Caco-2 (cell line): ENCODE measurements around the gene SAMD4A. TPM values are rescaled to one million over a fixed set of nuclear protein-coding genes. Genes with fewer than 3 reads are reported as not detected.

Experiments used
- BruUV-seq: library from RNA; stranded (reverse); fragments of 400-500 nt; replicated peaks from 2 replicates; lab custom pipeline; 2021; lab: Mats Ljungman, UMichigan
- CTCF ChIA-PET: fragments of 300-600 bp; sonication (Branson Sonifier 250); formaldehyde crosslinking; loops from one replicate; lab custom pipeline; 2022; ENCODE audit warnings: antibody characterized with exemption; lab: Charles Lee
- POLR2A ChIA-PET: fragments of 300-600 bp; sonication (Branson Sonifier 250); formaldehyde crosslinking; loops from one replicate; lab custom pipeline; 2022; ENCODE audit warnings: antibody characterized with exemption; lab: Charles Lee
- DNase-seq, 2 experiments: peaks; one replicate each; pipeline versions ENCODE4 v3.0.0 to v3.0.0-alpha.2; 2020 to 2022
- H3K27me3 ChIP-seq: replicated peaks from 2 replicates; pipeline ENCODE4 v1.6.0; 2011; ENCODE audit warnings: low read length; ENCODE audit not compliant: control insufficient read depth, insufficient read depth
- H3K36me3 ChIP-seq: 2 replicates; pipeline ENCODE4 v1.5.1; 2011; ENCODE audit warnings: low read length; ENCODE audit not compliant: control insufficient read depth, insufficient read depth
- H3K4me1 ChIP-seq: fragments of 250-450 bp; sonication (Bioruptor Pico); 2 replicates; pipeline ENCODE4 v1.5.1; 2020; ENCODE audit warnings: mild to moderate bottlenecking
- H3K4me3 ChIP-seq: 2 replicates; pipeline ENCODE4 v1.5.1; 2011; ENCODE audit warnings: low read depth, mild to moderate bottlenecking, control low read depth, low read length
- H3K9me3 ChIP-seq: fragments of 250-450 bp; sonication (Bioruptor Pico); 2 replicates; pipeline ENCODE4 v1.5.1; 2020; ENCODE audit warnings: mild to moderate bottlenecking, moderate library complexity
- H3K27ac Mint-ChIP-seq: one replicate; pipeline ENCODE4 v1.8.0; 2022; ENCODE audit warnings: mixed read lengths; ENCODE audit not compliant: unreplicated experiment
- H3K27me3 Mint-ChIP-seq: one replicate; pipeline ENCODE4 v1.8.0; 2022; ENCODE audit warnings: mixed read lengths; ENCODE audit not compliant: insufficient read depth, unreplicated experiment
- H3K36me3 Mint-ChIP-seq: one replicate; pipeline ENCODE4 v1.8.0; 2022; ENCODE audit warnings: mild to moderate bottlenecking, mixed read lengths; ENCODE audit not compliant: insufficient read depth, unreplicated experiment
- H3K4me1 Mint-ChIP-seq: one replicate; pipeline ENCODE4 v1.8.0; 2022; ENCODE audit warnings: low read depth, mixed read lengths; ENCODE audit not compliant: unreplicated experiment
- H3K4me3 Mint-ChIP-seq: one replicate; pipeline ENCODE4 v1.8.0; 2022; ENCODE audit warnings: mild to moderate bottlenecking, moderate library complexity, mixed read lengths; ENCODE audit not compliant: unreplicated experiment
- H3K9me3 Mint-ChIP-seq: one replicate; pipeline ENCODE4 v1.8.0; 2022; ENCODE audit warnings: mixed read lengths; ENCODE audit not compliant: unreplicated experiment
- CTCF ChIP-seq, 2 experiments: fragments of 200-600 bp in 1 of 2; IDR thresholded peaks; 1 replicate in 1 of 2; 2 replicates in 1 of 2; pipeline versions ENCODE4 v1.5.1 to v1.8.0; 2011 to 2022; ENCODE audit warnings: antibody characterized with exemption in 1 of 2, control low read depth in 1 of 2, inconsistent platforms in 1 of 2, low read depth in 1 of 2, low read length in 1 of 2, mild to moderate bottlenecking in 1 of 2, moderate library complexity in 1 of 2; ENCODE audit not compliant: insufficient read depth in 1 of 2, severe bottlenecking in 1 of 2, unreplicated experiment in 1 of 2
- intact Hi-C: fragments of 100-400 bp; cut with micrococcal nuclease; formaldehyde crosslinking; loops from one replicate; pipeline ENCODE4 v1.10.0; 2022; ENCODE audit not compliant: unreplicated experiment
- total RNA-seq: library from RNA; stranded (reverse); gene quantifications from 2 replicates; pipeline ENCODE4 v1.2.3, GENCODE V29; 2022

SAMD4A gene
- total RNA-seq, 1 experiment from 2014 or later, result 60.8 TPM

- DNase-seq, result no peak
- H3K9me3 ChIP-seq, result no peaks in the 10 kb centered on the region
- Mint-ChIP-seq H3K27me3 (no peaks in the 10 kb centered on the region), H3K36me3 (peaks cover 95% of the 10 kb centered on the region), H3K9me3 (no peaks in the 10 kb centered on the region), H3K4me3 (no peak overlapping the region), H3K27ac (peak overlapping the region; percentile 28), H3K4me1 (peaks cover 46% of the 10 kb centered on the region)
- no TSS peak for BruUV-seq
- H3K4me1 ChIP-seq, result peaks cover 72% of the 10 kb centered on the region
- intact Hi-C loops, result no loop called here
- POLR2A ChIA-PET, result no interaction called here
- H3K36me3 ChIP-seq, result no peaks in the 10 kb centered on the region
- no peaks in the 10 kb centered on the region for H3K27me3 ChIP-seq
- no peak for TF ChIP-seq CTCF (IDR thresholded peaks at IDR 0.05; ENCODE audit: insufficient read depth in 1 of 2, low read depth in 1 of 2, low read length in 1 of 2, severe bottlenecking in 1 of 2, unreplicated experiment in 1 of 2)
- no peak overlapping the region for H3K4me3 ChIP-seq
- CTCF ChIA-PET, result interaction anchor here (1.4 kb wide), 1 partner anchor 16 kb away, joined by 4 read pairs; no protein-coding TSS in a partner anchor
Observed at GRCh38 chr14:54659365-54659764, 92.4 kb downstream of the SAMD4A start.

- intact Hi-C loops, result no loop called here
- no peaks in the 10 kb centered on the region for H3K9me3 Mint-ChIP-seq
- ChIA-PET POLR2A (no interaction called here), CTCF (no interaction called here)
- no peak for DNase-seq
- no peak overlapping the region for H3K4me3 ChIP-seq
- H3K4me1 Mint-ChIP-seq, result peaks cover 43% of the 10 kb centered on the region
- peak overlapping the region; percentile 40 for H3K27ac Mint-ChIP-seq
- H3K4me1 ChIP-seq, result peaks cover 72% of the 10 kb centered on the region
- peaks cover 83% of the 10 kb centered on the region for H3K36me3 Mint-ChIP-seq
- TF ChIP-seq CTCF (IDR thresholded peaks at IDR 0.05; ENCODE audit: insufficient read depth in 1 of 2, low read depth in 1 of 2, low read length in 1 of 2, severe bottlenecking in 1 of 2, unreplicated experiment in 1 of 2), result no peak
- H3K9me3 ChIP-seq, result no peaks in the 10 kb centered on the region
- H3K4me3 Mint-ChIP-seq, result no peak overlapping the region
- H3K27me3 Mint-ChIP-seq, result no peaks in the 10 kb centered on the region
- no peaks in the 10 kb centered on the region for H3K27me3 ChIP-seq
- BruUV-seq, result no TSS peak
- no peaks in the 10 kb centered on the region for H3K36me3 ChIP-seq
Observed at GRCh38 chr14:54660604-54661111, 93.7 kb downstream of the SAMD4A start.

GRCh38 chr14:54662491-54663133 lies 95.7 kb downstream of the SAMD4A start:
- intact Hi-C loops, result no loop called here
- no peaks in the 10 kb centered on the region for H3K9me3 ChIP-seq
- DNase-seq, result no peak
- H3K4me1 ChIP-seq, result peaks cover 64% of the 10 kb centered on the region
- ChIA-PET POLR2A (no interaction called here), CTCF (interaction anchor here (0.6 kb wide), 1 partner anchor 46 kb away, joined by 3 read pairs; no protein-coding TSS in a partner anchor)
- BruUV-seq, result no TSS peak
- Mint-ChIP-seq H3K27ac (no peak overlapping the region), H3K4me3 (no peak overlapping the region), H3K36me3 (peaks cover 74% of the 10 kb centered on the region), H3K9me3 (no peaks in the 10 kb centered on the region), H3K27me3 (no peaks in the 10 kb centered on the region), H3K4me1 (peaks cover 39% of the 10 kb centered on the region)
- H3K4me3 ChIP-seq, result no peak overlapping the region
- no peaks in the 10 kb centered on the region for H3K27me3 ChIP-seq
- no peaks in the 10 kb centered on the region for H3K36me3 ChIP-seq
- TF ChIP-seq CTCF (IDR thresholded peaks at IDR 0.05; ENCODE audit: insufficient read depth in 1 of 2, low read depth in 1 of 2, low read length in 1 of 2, severe bottlenecking in 1 of 2, unreplicated experiment in 1 of 2), result no peak
